ENCODE data around the gene HNF1A. TPM values are rescaled to one million over a fixed set of nuclear protein-coding genes. Genes with fewer than 3 reads are reported as not detected.
A peak's percentile ranks its signal among the peaks of the same experiment; 100 is the strongest.

HNF1A gene
- total RNA-seq, 1 donor from 2014 or later = not detected

- H3K4me2 ChIP-seq = no peak overlapping the region
- no peaks in the 10 kb centered on the region for H3F3A ChIP-seq (ENCODE audit: low read depth)
- H3K79me2 ChIP-seq (ENCODE audit: low read depth) = no peaks in the 10 kb centered on the region
- no peaks in the 10 kb centered on the region for H3K9me3 ChIP-seq (ENCODE audit: low read depth)
- H3K4me3 ChIP-seq = no peak overlapping the region
- H3K4me1 ChIP-seq = no peaks in the 10 kb centered on the region
- Mint-ChIP-seq H3K36me3 (no peaks in the 10 kb centered on the region), H3K4me1 (no peaks in the 10 kb centered on the region), H3K9me3 (no peaks in the 10 kb centered on the region), H3K27me3 (ENCODE audit: insufficient read depth, low read depth) (peaks cover 8% of the 10 kb centered on the region), H3K27ac (no peak overlapping the region), H3K4me3 (no peak overlapping the region)
- H3K36me3 ChIP-seq = no peaks in the 10 kb centered on the region
- no peak for DNase-seq (ENCODE audit: low spot score)
- no peak for TF ChIP-seq EZH2 (IDR thresholded peaks at IDR 0.05)
- TF ChIP-seq CTCF (IDR thresholded peaks at IDR 0.05) = no peak
- no peak for TF ChIP-seq EZH2phosphoT487 (IDR thresholded peaks at IDR 0.05)
- no peaks in the 10 kb centered on the region for H4K20me1 ChIP-seq (ENCODE audit: low read depth)
- H3K9ac ChIP-seq = no peak overlapping the region
- H3K27ac ChIP-seq = no peak overlapping the region
- no peaks in the 10 kb centered on the region for H3K27me3 ChIP-seq
- no peak overlapping the region for H2AFZ ChIP-seq (replicated peaks)
Measured at GRCh38 chr12:120936197-120936596, 42.1 kb upstream of the HNF1A start.

GRCh38 chr12:120938496-120938895, 39.8 kb upstream of the HNF1A start:
- no peak overlapping the region for H3K4me3 ChIP-seq
- Mint-ChIP-seq H3K27ac (no peak overlapping the region), H3K4me3 (peak overlapping the region; percentile 33), H3K27me3 (ENCODE audit: insufficient read depth, low read depth) (peaks cover 20% of the 10 kb centered on the region), H3K36me3 (no peaks in the 10 kb centered on the region), H3K4me1 (no peaks in the 10 kb centered on the region), H3K9me3 (no peaks in the 10 kb centered on the region)
- no peak overlapping the region for H3K4me2 ChIP-seq
- H3K27me3 ChIP-seq = no peaks in the 10 kb centered on the region
- no peaks in the 10 kb centered on the region for H3K9me3 ChIP-seq (ENCODE audit: low read depth)
- H3K9ac ChIP-seq = no peak overlapping the region
- no peaks in the 10 kb centered on the region for H3F3A ChIP-seq (ENCODE audit: low read depth)
- no peaks in the 10 kb centered on the region for H3K79me2 ChIP-seq (ENCODE audit: low read depth)
- no peak for DNase-seq (ENCODE audit: low spot score)
- no peaks in the 10 kb centered on the region for H4K20me1 ChIP-seq (ENCODE audit: low read depth)
- H3K27ac ChIP-seq = no peak overlapping the region
- H3K4me1 ChIP-seq = no peaks in the 10 kb centered on the region
- no peak overlapping the region for H2AFZ ChIP-seq (replicated peaks)
- TF ChIP-seq EZH2 (IDR thresholded peaks at IDR 0.05) (no peak), CTCF (IDR thresholded peaks at IDR 0.05) (no peak), EZH2phosphoT487 (IDR thresholded peaks at IDR 0.05) (no peak)
- H3K36me3 ChIP-seq = no peaks in the 10 kb centered on the region

DNA sequence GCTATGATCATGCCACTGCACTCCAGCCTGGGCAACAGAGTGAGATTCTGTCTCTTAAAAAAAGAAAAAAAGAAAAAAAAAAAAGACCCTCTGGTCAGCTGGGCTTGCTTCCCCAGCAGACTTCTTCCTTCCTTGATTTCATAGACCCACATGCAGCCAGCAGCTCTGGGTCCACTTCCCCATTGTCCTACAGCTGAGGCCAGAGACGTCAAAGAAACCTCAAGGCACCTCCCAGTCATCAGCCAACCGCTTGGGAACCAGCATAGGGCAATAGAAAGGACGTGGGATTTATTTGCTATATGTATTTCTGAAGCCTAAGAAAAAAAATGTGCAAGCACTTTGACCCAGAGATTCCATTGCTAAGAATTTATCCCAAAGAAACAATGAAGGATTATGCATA, 38.8 kb upstream of the HNF1A start:
- Mint-ChIP-seq H3K9me3 (no peaks in the 10 kb centered on the region), H3K27ac (no peak overlapping the region), H3K27me3 (ENCODE audit: insufficient read depth, low read depth) (peaks cover 20% of the 10 kb centered on the region), H3K36me3 (no peaks in the 10 kb centered on the region), H3K4me3 (no peak overlapping the region), H3K4me1 (peaks cover under 1% of the 10 kb centered on the region)
- Histone ChIP-seq H3K9me3 (ENCODE audit: low read depth) (no peaks in the 10 kb centered on the region), H3K4me3 (no peak overlapping the region), H2AFZ (replicated peaks) (no peak overlapping the region), H3F3A (ENCODE audit: low read depth) (no peaks in the 10 kb centered on the region), H3K27ac (no peak overlapping the region), H3K36me3 (no peaks in the 10 kb centered on the region), H3K4me2 (no peak overlapping the region), H4K20me1 (ENCODE audit: low read depth) (no peaks in the 10 kb centered on the region), H3K4me1 (no peaks in the 10 kb centered on the region), H3K9ac (no peak overlapping the region), H3K27me3 (no peaks in the 10 kb centered on the region), H3K79me2 (ENCODE audit: low read depth) (no peaks in the 10 kb centered on the region)
- DNase-seq (ENCODE audit: low spot score) = no peak
- no peak for TF ChIP-seq EZH2phosphoT487 (IDR thresholded peaks at IDR 0.05)
- TF ChIP-seq EZH2 (IDR thresholded peaks at IDR 0.05) = no peak
- no peak for TF ChIP-seq CTCF (IDR thresholded peaks at IDR 0.05)

All from neural progenitor cell (in vitro differentiated cells).